ENCODE measurements around the gene TECTB.
"Not testable (repeated sequence)": the region's sequence is repeated elsewhere in the genome, so short reads cannot be mapped to it uniquely, and the experiment has no call there.

TECTB gene

DNA sequence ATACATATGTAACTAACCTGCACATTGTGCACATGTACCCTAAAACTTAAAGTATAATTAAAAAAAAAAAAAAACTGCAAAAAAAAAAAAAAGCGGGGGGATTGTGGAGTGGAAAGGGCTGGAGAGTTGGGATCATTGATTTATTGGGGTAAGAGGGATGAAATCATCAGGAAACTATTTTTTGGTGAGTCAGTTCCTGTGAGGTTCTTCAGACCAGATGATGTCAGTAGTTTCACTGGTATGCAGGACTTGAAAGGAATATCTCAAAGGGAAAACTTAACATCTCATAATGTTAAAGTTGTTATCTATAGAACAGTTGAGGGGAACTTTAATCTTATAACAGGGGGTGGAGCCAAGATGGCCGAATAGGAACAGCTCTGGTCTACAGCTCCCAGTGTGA is 32.6 kb upstream of the TECTB start:
- Histone ChIP-seq H3K4me3 (ENCODE audit: low read depth, low read length) (no peak overlapping the region), H3K4me1 (ENCODE audit: control insufficient read depth, insufficient read depth, low read length) (no peaks in the 10 kb centered on the region), H3K27ac (ENCODE audit: extremely low read depth, low read depth, low read length) (no peak overlapping the region), H3K9me3 (ENCODE audit: control insufficient read depth, insufficient read depth, low read depth, low read length) (no peaks in the 10 kb centered on the region), H3K36me3 (ENCODE audit: control insufficient read depth in 2 of 2, insufficient read depth in 1 of 2, low read length in 2 of 2) (no peaks in the 10 kb centered on the region)
- POLR2A ChIA-PET, result no interaction called here
- TF ChIP-seq ZNF157 (tag by site-specific recombination; IDR thresholded peaks at IDR 0.05) (no peak), ZNF140 (tag by site-specific recombination; IDR thresholded peaks at IDR 0.05) (no peak), ZBTB21 (tag by site-specific recombination; IDR thresholded peaks at IDR 0.05) (peak; percentile 43; the same call in 1 of the 2 replicates), ZNF362 (tag by site-specific recombination; IDR thresholded peaks at IDR 0.05) (no peak)
- TF ChIP-seq, protein P1, sequence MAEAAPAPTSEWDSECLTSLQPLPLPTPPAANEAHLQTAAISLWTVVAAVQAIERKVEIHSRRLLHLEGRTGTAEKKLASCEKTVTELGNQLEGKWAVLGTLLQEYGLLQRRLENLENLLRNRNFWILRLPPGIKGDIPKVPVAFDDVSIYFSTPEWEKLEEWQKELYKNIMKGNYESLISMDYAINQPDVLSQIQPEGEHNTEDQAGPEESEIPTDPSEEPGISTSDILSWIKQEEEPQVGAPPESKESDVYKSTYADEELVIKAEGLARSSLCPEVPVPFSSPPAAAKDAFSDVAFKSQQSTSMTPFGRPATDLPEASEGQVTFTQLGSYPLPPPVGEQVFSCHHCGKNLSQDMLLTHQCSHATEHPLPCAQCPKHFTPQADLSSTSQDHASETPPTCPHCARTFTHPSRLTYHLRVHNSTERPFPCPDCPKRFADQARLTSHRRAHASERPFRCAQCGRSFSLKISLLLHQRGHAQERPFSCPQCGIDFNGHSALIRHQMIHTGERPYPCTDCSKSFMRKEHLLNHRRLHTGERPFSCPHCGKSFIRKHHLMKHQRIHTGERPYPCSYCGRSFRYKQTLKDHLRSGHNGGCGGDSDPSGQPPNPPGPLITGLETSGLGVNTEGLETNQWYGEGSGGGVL (tag by site-specific recombination; IDR thresholded peaks at IDR 0.05), result peak; percentile 53; the same call in 1 of the 2 replicates
- CTCF ChIA-PET, result no interaction called here

GRCh38 chr10:112251238-112251637 is 32.0 kb upstream of the TECTB start:
- H3K27ac ChIP-seq (ENCODE audit: extremely low read depth, low read depth, low read length); H3K4me1 ChIP-seq (ENCODE audit: control insufficient read depth, insufficient read depth, low read length); H3K36me3 ChIP-seq (ENCODE audit: control insufficient read depth in 2 of 2, insufficient read depth in 1 of 2, low read length in 2 of 2); H3K9me3 ChIP-seq (ENCODE audit: control insufficient read depth, insufficient read depth, low read depth, low read length); POLR2A ChIA-PET; H3K4me3 ChIP-seq (ENCODE audit: low read depth, low read length); CTCF ChIA-PET: not testable (repeated sequence)

- CTCF ChIA-PET, result interaction anchor here (1.0 kb wide), 1 partner anchor 214 kb away, joined by 3 read pairs; no protein-coding TSS in a partner anchor
Measured at GRCh38 chr10:112258407-112258806, 24.8 kb upstream of the TECTB start.

More at GRCh38 chr10:112258407-112258806, 24.8 kb upstream of the TECTB start:
- no peak overlapping the region for H3K4me3 ChIP-seq (ENCODE audit: low read depth, low read length)
- no peaks in the 10 kb centered on the region for H3K36me3 ChIP-seq (ENCODE audit: control insufficient read depth in 2 of 2, insufficient read depth in 1 of 2, low read length in 2 of 2)
- no peaks in the 10 kb centered on the region for H3K4me1 ChIP-seq (ENCODE audit: control insufficient read depth, insufficient read depth, low read length)
- H3K9me3 ChIP-seq (ENCODE audit: control insufficient read depth, insufficient read depth, low read depth, low read length), result no peaks in the 10 kb centered on the region
- no peak overlapping the region for H3K27ac ChIP-seq (ENCODE audit: extremely low read depth, low read depth, low read length)
- POLR2A ChIA-PET, result no interaction called here
- TF ChIP-seq ZNF223 (tag by site-specific recombination; IDR thresholded peaks at IDR 0.05), result no peak
- TF ChIP-seq TRIM28 (IDR thresholded peaks at IDR 0.05; ENCODE audit: borderline replicate concordance, low read length), result no peak
- TF ChIP-seq GLI2 (tag by site-specific recombination; IDR thresholded peaks at IDR 0.05; ENCODE audit: borderline replicate concordance, low read depth), result no peak
- TF ChIP-seq ZFP69B (tag by site-specific recombination; IDR thresholded peaks at IDR 0.05), result no peak
- no peak for TF ChIP-seq KLF10 (tag by site-specific recombination; IDR thresholded peaks at IDR 0.05)
- no peak for TF ChIP-seq ZNF654 (tag by site-specific recombination; IDR thresholded peaks at IDR 0.05; ENCODE audit: low read depth)
- TF ChIP-seq ZNF692 (tag by site-specific recombination; IDR thresholded peaks at IDR 0.05), result no peak
- no peak for TF ChIP-seq ZNF560 (tag by site-specific recombination; IDR thresholded peaks at IDR 0.05; ENCODE audit: borderline replicate concordance)
- TF ChIP-seq ZEB2 (tag by site-specific recombination; IDR thresholded peaks at IDR 0.05), result no peak
- TF ChIP-seq ZNF792 (tag by site-specific recombination; IDR thresholded peaks at IDR 0.05), result no peak
- no peak for TF ChIP-seq KLF16 (tag by site-specific recombination; IDR thresholded peaks at IDR 0.05)
- no peak for TF ChIP-seq ZNF335 (tag by site-specific recombination; conservative IDR thresholded peaks at IDR 0.05)
- no peak for TF ChIP-seq ZNF362 (tag by site-specific recombination; IDR thresholded peaks at IDR 0.05)
- TF ChIP-seq ZNF132 (tag by site-specific recombination; IDR thresholded peaks at IDR 0.05; ENCODE audit: borderline replicate concordance), result no peak
- TF ChIP-seq, protein P2, sequence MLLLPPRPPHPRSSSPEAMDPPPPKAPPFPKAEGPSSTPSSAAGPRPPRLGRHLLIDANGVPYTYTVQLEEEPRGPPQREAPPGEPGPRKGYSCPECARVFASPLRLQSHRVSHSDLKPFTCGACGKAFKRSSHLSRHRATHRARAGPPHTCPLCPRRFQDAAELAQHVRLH (tag by site-specific recombination; IDR thresholded peaks at IDR 0.05), result no peak
- no peak for TF ChIP-seq ZNF2 (tag by site-specific recombination; IDR thresholded peaks at IDR 0.05)
- TF ChIP-seq, protein P3, sequence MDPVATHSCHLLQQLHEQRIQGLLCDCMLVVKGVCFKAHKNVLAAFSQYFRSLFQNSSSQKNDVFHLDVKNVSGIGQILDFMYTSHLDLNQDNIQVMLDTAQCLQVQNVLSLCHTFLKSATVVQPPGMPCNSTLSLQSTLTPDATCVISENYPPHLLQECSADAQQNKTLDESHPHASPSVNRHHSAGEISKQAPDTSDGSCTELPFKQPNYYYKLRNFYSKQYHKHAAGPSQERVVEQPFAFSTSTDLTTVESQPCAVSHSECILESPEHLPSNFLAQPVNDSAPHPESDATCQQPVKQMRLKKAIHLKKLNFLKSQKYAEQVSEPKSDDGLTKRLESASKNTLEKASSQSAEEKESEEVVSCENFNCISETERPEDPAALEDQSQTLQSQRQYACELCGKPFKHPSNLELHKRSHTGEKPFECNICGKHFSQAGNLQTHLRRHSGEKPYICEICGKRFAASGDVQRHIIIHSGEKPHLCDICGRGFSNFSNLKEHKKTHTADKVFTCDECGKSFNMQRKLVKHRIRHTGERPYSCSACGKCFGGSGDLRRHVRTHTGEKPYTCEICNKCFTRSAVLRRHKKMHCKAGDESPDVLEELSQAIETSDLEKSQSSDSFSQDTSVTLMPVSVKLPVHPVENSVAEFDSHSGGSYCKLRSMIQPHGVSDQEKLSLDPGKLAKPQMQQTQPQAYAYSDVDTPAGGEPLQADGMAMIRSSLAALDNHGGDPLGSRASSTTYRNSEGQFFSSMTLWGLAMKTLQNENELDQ (tag by site-specific recombination; IDR thresholded peaks at IDR 0.05; ENCODE audit: low read depth), result no peak
- no peak for TF ChIP-seq ZNF768 (tag by site-specific recombination; IDR thresholded peaks at IDR 0.05)
- no peak for TF ChIP-seq GFI1B (tag by site-specific recombination; IDR thresholded peaks at IDR 0.05)

Measured in HEK293 (cell line).